Neural crest cell (in vitro differentiated cells): ENCODE results near the gene DNAH10. TPM values are rescaled to one million over a fixed set of nuclear protein-coding genes. Genes with fewer than 3 reads are reported as not detected.
A peak's percentile ranks its signal among the peaks of the same experiment; 100 is the strongest.

Source experiments
- DNase-seq: peaks from one replicate; pipeline ENCODE4 v3.0.0; 2021; ENCODE audit warnings: low read depth, mixed read lengths, low spot score
- H3K27ac Mint-ChIP-seq: one replicate; pipeline ENCODE4 v1.8.0; 2021; ENCODE audit warnings: mild to moderate bottlenecking, mixed read lengths; ENCODE audit not compliant: unreplicated experiment
- H3K27me3 Mint-ChIP-seq: 2 replicates; pipeline ENCODE4 v1.8.0; 2021; ENCODE audit warnings: low read depth, mild to moderate bottlenecking, mixed read lengths
- H3K36me3 Mint-ChIP-seq: 2 replicates; pipeline ENCODE4 v1.8.0; 2021; ENCODE audit warnings: low read depth, mild to moderate bottlenecking, mixed read lengths
- H3K4me1 Mint-ChIP-seq: 2 replicates; pipeline ENCODE4 v1.8.0; 2021; ENCODE audit warnings: mixed read lengths
- H3K4me3 Mint-ChIP-seq: one replicate; pipeline ENCODE4 v1.8.0; 2021; ENCODE audit warnings: mild to moderate bottlenecking, mixed read lengths
- H3K9me3 Mint-ChIP-seq: 2 replicates; pipeline ENCODE4 v1.8.0; 2021; ENCODE audit warnings: mixed read lengths
- total RNA-seq: library from RNA; stranded (reverse); gene quantifications from 2 replicates; pipeline ENCODE4 v1.2.1, GENCODE V29; 2021
- TF ChIP-seq, protein P1 (sequence below): fragments of 200-600 bp; sonication (generic); conservative IDR thresholded peaks from 2 replicates; pipeline ENCODE4 v1.5.0; 2021; ENCODE audit warnings: antibody characterized with exemption, mild to moderate bottlenecking

The DNAH10 gene
- total RNA-seq, 1 donor from 2014 or later: 1.1 TPM

DNA sequence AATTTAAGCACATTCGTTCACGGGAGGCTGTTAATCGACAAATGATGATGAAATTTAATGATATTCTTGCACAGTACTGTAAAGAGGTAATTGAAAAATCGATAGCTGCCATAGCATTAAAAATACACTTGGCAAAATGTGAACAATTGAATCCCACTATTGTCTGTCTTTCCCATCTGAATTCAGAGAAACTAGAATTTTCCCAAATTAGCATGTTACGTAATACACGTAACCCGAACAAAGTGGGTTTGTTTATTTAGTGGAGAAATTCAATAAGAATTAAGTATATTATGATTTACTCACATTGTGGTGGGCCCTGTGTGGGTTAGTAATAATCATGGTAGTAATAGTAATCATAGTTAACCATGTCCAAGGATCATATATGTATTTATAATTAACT, 31.9 kb downstream of the DNAH10 start:
- Mint-ChIP-seq H3K4me3 (no peak overlapping the region), H3K36me3 (no peaks in the 10 kb centered on the region), H3K27me3 (no peaks in the 10 kb centered on the region), H3K27ac (no peak overlapping the region), H3K4me1 (no peaks in the 10 kb centered on the region), H3K9me3 (peaks cover 3% of the 10 kb centered on the region)
- TF ChIP-seq, protein P1, sequence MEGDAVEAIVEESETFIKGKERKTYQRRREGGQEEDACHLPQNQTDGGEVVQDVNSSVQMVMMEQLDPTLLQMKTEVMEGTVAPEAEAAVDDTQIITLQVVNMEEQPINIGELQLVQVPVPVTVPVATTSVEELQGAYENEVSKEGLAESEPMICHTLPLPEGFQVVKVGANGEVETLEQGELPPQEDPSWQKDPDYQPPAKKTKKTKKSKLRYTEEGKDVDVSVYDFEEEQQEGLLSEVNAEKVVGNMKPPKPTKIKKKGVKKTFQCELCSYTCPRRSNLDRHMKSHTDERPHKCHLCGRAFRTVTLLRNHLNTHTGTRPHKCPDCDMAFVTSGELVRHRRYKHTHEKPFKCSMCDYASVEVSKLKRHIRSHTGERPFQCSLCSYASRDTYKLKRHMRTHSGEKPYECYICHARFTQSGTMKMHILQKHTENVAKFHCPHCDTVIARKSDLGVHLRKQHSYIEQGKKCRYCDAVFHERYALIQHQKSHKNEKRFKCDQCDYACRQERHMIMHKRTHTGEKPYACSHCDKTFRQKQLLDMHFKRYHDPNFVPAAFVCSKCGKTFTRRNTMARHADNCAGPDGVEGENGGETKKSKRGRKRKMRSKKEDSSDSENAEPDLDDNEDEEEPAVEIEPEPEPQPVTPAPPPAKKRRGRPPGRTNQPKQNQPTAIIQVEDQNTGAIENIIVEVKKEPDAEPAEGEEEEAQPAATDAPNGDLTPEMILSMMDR: no peak
- DNase-seq: no peak

DNA sequence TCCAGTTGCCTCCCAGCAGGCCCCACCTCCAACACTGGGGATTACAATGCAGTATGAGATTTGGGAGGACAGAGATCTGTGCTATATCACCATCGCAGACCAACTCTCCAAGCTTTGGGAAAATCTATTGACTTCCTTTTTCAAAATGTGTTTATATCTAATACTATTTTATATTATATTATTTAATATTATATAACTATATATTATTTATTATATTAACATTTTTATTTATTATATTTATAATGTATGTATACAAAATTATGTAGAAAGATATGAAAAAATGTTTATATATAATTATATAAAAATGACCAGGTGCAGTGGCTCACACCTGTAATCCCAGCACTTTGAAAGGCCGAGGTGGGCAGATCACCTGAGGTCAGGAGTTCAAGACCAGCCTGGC, 36.4 kb downstream of the DNAH10 start:
- Mint-ChIP-seq H3K27me3 (peaks cover 4% of the 10 kb centered on the region), H3K36me3 (no peaks in the 10 kb centered on the region), H3K27ac (no peak overlapping the region), H3K9me3 (no peaks in the 10 kb centered on the region), H3K4me3 (no peak overlapping the region), H3K4me1 (no peaks in the 10 kb centered on the region)
- DNase-seq: no peak
- TF ChIP-seq, protein P1: no peak

- Mint-ChIP-seq H3K4me3 (no peak overlapping the region), H3K27me3 (peaks cover 4% of the 10 kb centered on the region), H3K27ac (no peak overlapping the region), H3K36me3 (no peaks in the 10 kb centered on the region), H3K4me1 (no peaks in the 10 kb centered on the region), H3K9me3 (no peaks in the 10 kb centered on the region)
- TF ChIP-seq, protein P1: no peak
- DNase-seq: no peak
These were observed 37.1 kb downstream of the DNAH10 start for GRCh38 chr12:123799227-123799626.

- no peaks in the 10 kb centered on the region for H3K4me1 Mint-ChIP-seq
- no peak for DNase-seq
- no peak overlapping the region for H3K27ac Mint-ChIP-seq
- H3K36me3 Mint-ChIP-seq: no peaks in the 10 kb centered on the region
- peaks cover 4% of the 10 kb centered on the region for H3K27me3 Mint-ChIP-seq
- H3K9me3 Mint-ChIP-seq: no peaks in the 10 kb centered on the region
- H3K4me3 Mint-ChIP-seq: no peak overlapping the region
- TF ChIP-seq, protein P1: peak; percentile 59
These were observed 39.6 kb downstream of the DNAH10 start for GRCh38 chr12:123801573-123802178.

DNA sequence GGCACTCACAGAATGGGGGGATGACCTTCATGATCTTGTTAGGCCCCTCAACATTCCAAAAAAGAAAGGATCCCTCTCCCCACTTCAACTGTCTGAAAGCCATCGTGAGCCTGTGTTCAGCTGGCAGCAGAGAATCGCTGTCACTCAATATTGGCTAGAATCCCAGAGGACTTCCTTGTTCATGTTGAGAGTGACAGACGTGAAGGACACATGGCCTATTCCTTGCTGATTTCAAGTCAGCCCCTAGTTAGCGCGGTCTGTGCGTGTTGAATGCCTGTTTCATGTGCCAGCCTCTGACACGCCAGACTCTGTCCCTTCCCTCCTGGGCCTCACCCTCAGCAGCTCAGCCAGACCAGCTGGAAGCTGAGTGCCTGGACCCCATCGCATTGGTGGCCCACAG, 43.1 kb downstream of the DNAH10 start:
- H3K9me3 Mint-ChIP-seq: no peaks in the 10 kb centered on the region
- no peak overlapping the region for H3K27ac Mint-ChIP-seq
- H3K36me3 Mint-ChIP-seq: no peaks in the 10 kb centered on the region
- no peak for DNase-seq
- H3K4me3 Mint-ChIP-seq: no peak overlapping the region
- no peaks in the 10 kb centered on the region for H3K27me3 Mint-ChIP-seq
- H3K4me1 Mint-ChIP-seq: peaks cover 11% of the 10 kb centered on the region
- TF ChIP-seq, protein P1: no peak
